HFFc6 (cell line): ENCODE measurements around the gene ZSWIM1. TPM values are rescaled to one million over a fixed set of nuclear protein-coding genes. Genes with fewer than 3 reads are reported as not detected.

Source experiments
- DNase-seq: peaks from one replicate; pipeline ENCODE4 v3.0.0-alpha.2; 2018
- H3K27ac Mint-ChIP-seq: 2 replicates; pipeline ENCODE4 v1.8.0; 2020; ENCODE audit warnings: mild to moderate bottlenecking, mixed read lengths
- H3K27me3 Mint-ChIP-seq: 2 replicates; pipeline ENCODE4 v1.8.0; 2021; ENCODE audit warnings: mild to moderate bottlenecking, moderate library complexity, mixed read lengths; ENCODE audit not compliant: insufficient read depth
- H3K36me3 Mint-ChIP-seq: 2 replicates; pipeline ENCODE4 v1.8.0; 2021; ENCODE audit warnings: low read depth, mixed read lengths
- H3K4me1 Mint-ChIP-seq: 2 replicates; pipeline ENCODE4 v1.8.0; 2020; ENCODE audit warnings: low read depth, mixed read lengths
- H3K4me3 Mint-ChIP-seq: 2 replicates; pipeline ENCODE4 v1.8.0; 2020; ENCODE audit warnings: mild to moderate bottlenecking, moderate library complexity, mixed read lengths
- H3K9me3 Mint-ChIP-seq: 2 replicates; pipeline ENCODE4 v1.8.0; 2020; ENCODE audit warnings: mild to moderate bottlenecking, mixed read lengths
- CTCF ChIP-seq: fragments of 200-600 bp; sonication (generic); IDR thresholded peaks from 2 replicates; pipeline ENCODE4 v1.5.0; 2021; ENCODE audit warnings: antibody characterized with exemption, mild to moderate bottlenecking
- total RNA-seq, 6 experiments: library from RNA; stranded (reverse); fragmentation: NEBNext Ultra II Directional; extraction: Animal tissue kit (Norgen Biotek cat#: 25700); gene quantifications; 2 replicates in 1 of 6; 3 replicates in 5 of 6; pipeline ENCODE4 v1.2.3, GENCODE V29; 2021

Gene ZSWIM1
- total RNA-seq, 6 experiments from 2014 or later = 9.8 to 11.7 (median 10.3) TPM

DNA sequence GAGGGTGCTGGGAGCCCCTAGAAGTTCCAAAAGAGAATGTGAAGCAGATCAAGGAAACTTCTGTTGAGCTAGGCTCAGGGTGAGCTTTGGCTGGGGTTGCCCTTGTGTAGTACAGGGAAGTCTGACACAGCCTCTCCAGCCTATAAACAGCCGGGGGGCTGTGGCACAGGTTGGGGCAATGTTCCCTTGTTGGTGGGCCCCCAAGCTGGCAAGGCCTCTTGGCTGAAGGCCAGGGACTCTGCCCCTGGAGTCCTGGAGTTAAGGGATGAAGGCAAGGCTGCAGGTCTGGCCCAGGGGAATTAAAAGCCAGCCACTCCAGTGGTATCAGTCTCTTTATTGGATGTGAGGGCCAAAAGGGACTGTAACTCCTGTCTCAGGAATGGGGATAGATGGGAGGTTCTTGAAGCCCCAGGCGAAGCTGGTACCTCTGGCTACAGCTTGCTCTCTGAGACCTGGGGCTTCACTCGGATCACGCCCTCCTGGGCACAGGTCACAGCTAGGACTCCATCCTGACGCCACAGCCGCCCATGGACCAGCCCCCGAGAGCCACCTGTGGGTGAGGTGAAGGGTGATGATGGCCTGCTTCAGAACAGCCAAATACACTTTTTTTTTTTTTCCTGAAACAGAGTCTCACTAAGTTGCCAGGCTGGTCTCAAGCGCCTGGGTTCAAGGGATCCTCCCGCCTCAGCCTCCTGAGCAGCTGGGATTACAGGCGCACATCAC is 39.5 kb upstream of the ZSWIM1 start:
- TF ChIP-seq CTCF = no peak
- Mint-ChIP-seq H3K27ac (no peak overlapping the region), H3K36me3 (peaks cover 12% of the 10 kb centered on the region; the same call in 1 of the 2 replicates), H3K4me3 (no peak overlapping the region), H3K4me1 (peaks cover 21% of the 10 kb centered on the region), H3K9me3 (no peaks in the 10 kb centered on the region), H3K27me3 (peaks cover 2% of the 10 kb centered on the region; the same call in 1 of the 2 replicates)
- DNase-seq = no peak

DNA sequence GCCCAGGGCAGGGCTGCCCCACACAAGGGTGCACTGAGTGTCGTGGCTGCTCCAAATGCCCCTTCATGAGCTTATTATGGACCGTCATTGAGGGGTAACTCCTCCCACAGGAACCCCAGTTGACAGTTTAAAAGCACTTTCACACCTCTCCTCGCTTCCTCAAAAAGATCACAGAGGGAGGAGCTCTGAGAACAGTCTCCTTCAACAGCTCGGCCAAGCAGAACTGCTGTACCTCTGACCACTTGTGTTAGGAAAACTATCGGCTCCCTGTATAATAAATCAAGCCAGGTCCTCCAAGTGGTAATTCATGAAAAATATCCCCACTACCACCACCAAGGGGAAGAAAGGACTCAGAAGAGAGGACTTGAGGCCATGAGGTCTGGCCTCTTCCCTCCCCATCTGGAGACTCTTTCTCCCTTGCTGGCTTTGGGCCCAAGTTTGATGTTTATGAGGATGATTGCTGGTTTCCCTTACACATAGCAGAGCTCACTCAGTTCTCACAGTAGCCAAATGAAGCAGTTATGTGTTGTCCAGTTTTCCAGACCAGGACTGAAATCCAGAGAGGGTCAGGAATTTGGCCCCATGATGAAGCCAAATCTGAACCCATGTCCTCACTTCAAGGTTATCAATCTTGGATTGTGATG is 38.7 kb upstream of the ZSWIM1 start:
- Mint-ChIP-seq H3K4me3 (no peak overlapping the region), H3K27ac (peak overlapping the region; percentile 66), H3K9me3 (no peaks in the 10 kb centered on the region), H3K27me3 (peaks cover 2% of the 10 kb centered on the region; the same call in 1 of the 2 replicates), H3K36me3 (0 out of 2 replicates have a peak, but pooled peaks cover 9% of the 10 kb centered on the region), H3K4me1 (peaks cover 14% of the 10 kb centered on the region)
- TF ChIP-seq CTCF = 0 out of 2 replicates have a peak, but pooled peaks have one; percentile 8
- peak; percentile 42 for DNase-seq

- no peak for DNase-seq
- H3K27me3 Mint-ChIP-seq = peaks cover 2% of the 10 kb centered on the region; the same call in 1 of the 2 replicates
- H3K4me3 Mint-ChIP-seq = no peak overlapping the region
- TF ChIP-seq CTCF = no peak
- H3K9me3 Mint-ChIP-seq = no peaks in the 10 kb centered on the region
- H3K4me1 Mint-ChIP-seq = peaks cover 12% of the 10 kb centered on the region
- no peak overlapping the region for H3K27ac Mint-ChIP-seq
- 0 out of 2 replicates have a peak, but pooled peaks cover 9% of the 10 kb centered on the region for H3K36me3 Mint-ChIP-seq
Observed at GRCh38 chr20:45843506-45843905, 37.5 kb upstream of the ZSWIM1 start.

DNA sequence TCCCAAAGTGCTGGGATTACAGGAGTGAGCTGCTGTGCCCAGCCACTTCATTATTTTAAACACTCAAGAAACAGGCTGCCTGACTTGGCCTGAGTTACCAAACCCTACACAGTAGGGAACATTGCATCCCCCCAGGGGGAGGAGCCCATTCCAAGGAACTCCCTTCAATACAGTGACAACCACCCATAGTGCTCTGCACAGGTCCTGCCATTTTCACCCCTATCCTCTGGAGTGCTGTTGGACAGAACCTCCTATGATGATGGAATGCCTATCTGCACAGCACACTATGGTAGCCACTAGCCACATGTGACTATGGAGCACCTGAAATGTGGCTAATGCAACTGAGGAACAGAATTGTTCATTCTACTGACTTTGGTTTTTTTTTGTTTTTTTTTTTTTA is 35.6 kb upstream of the ZSWIM1 start:
- TF ChIP-seq CTCF = no peak
- H3K27me3 Mint-ChIP-seq = peaks cover 2% of the 10 kb centered on the region; the same call in 1 of the 2 replicates
- H3K4me1 Mint-ChIP-seq = peaks cover 12% of the 10 kb centered on the region
- peaks cover 13% of the 10 kb centered on the region; the same call in 1 of the 2 replicates for H3K36me3 Mint-ChIP-seq
- no peaks in the 10 kb centered on the region for H3K9me3 Mint-ChIP-seq
- no peak for DNase-seq
- H3K27ac Mint-ChIP-seq = no peak overlapping the region
- H3K4me3 Mint-ChIP-seq = no peak overlapping the region

- Mint-ChIP-seq H3K36me3 (peaks cover 10% of the 10 kb centered on the region; the same call in 1 of the 2 replicates), H3K4me3 (no peak overlapping the region), H3K4me1 (no peaks in the 10 kb centered on the region), H3K27ac (no peak overlapping the region; the same call in 1 of the 2 replicates), H3K27me3 (peaks cover 2% of the 10 kb centered on the region; the same call in 1 of the 2 replicates), H3K9me3 (no peaks in the 10 kb centered on the region)
- no peak for TF ChIP-seq CTCF
- DNase-seq = no peak
Observed at GRCh38 chr20:45848421-45848820, 32.6 kb upstream of the ZSWIM1 start.
